Measurements from ENCODE around the gene LKAAEAR1.

Gene LKAAEAR1

GRCh38 chr20:64052987-64053840 lies 31.0 kb downstream of the LKAAEAR1 start:
- FAIRE-seq, result no peak
- DNase-seq (ENCODE audit: low spot score), result no peak

- no peak for FAIRE-seq
- no peak for DNase-seq (ENCODE audit: low spot score)
Observed at GRCh38 chr20:64052326-64052722, 31.9 kb downstream of the LKAAEAR1 start.

GRCh38 chr20:64051561-64052325 lies 32.5 kb downstream of the LKAAEAR1 start:
- DNase-seq (ENCODE audit: low spot score) (no peak), FAIRE-seq (no peak)

GRCh38 chr20:64051033-64051452 lies 33.2 kb downstream of the LKAAEAR1 start:
- FAIRE-seq, result no peak
- DNase-seq (ENCODE audit: low spot score), result no peak

GRCh38 chr20:64050261-64051032 lies 33.8 kb downstream of the LKAAEAR1 start:
- no peak for DNase-seq (ENCODE audit: low spot score)
- no peak for FAIRE-seq

- DNase-seq (ENCODE audit: low spot score) (no peak), FAIRE-seq (no peak)
Observed at GRCh38 chr20:64049878-64050260, 34.3 kb downstream of the LKAAEAR1 start.

GRCh38 chr20:64049060-64049877 lies 34.9 kb downstream of the LKAAEAR1 start, which contains the start of gene SOX18:
TSS of gene SOX18 (minus strand) at chr20:64049639. CDS start at chr20:64049516, 123 bp downstream.
- FAIRE-seq, result no peak
- no peak for DNase-seq (ENCODE audit: low spot score)

- DNase-seq (ENCODE audit: low spot score) (no peak), FAIRE-seq (no peak)
Observed at GRCh38 chr20:64048402-64049044, 35.7 kb downstream of the LKAAEAR1 start.

GRCh38 chr20:64047968-64048401 lies 36.2 kb downstream of the LKAAEAR1 start:
- DNase-seq (ENCODE audit: low spot score) (no peak), FAIRE-seq (no peak)

- DNase-seq (ENCODE audit: low spot score), result no peak
- FAIRE-seq, result no peak
Observed at GRCh38 chr20:64047046-64047389, 37.2 kb downstream of the LKAAEAR1 start.

- FAIRE-seq, result no peak
- no peak for DNase-seq (ENCODE audit: low spot score)
Observed at GRCh38 chr20:64045346-64046011, 38.7 kb downstream of the LKAAEAR1 start.

- FAIRE-seq (no peak), DNase-seq (ENCODE audit: low spot score) (peak; percentile 51)
Observed at GRCh38 chr20:64044484-64045247, 39.5 kb downstream of the LKAAEAR1 start.

- no peak for FAIRE-seq
- DNase-seq (ENCODE audit: low spot score), result no peak
Observed at GRCh38 chr20:64043768-64044167, 40.4 kb downstream of the LKAAEAR1 start.

- FAIRE-seq, result no peak
- DNase-seq (ENCODE audit: low spot score), result no peak
Observed at GRCh38 chr20:64042054-64042781, 42.0 kb downstream of the LKAAEAR1 start.

- FAIRE-seq, result no peak
- no peak for DNase-seq (ENCODE audit: low spot score)
Observed at GRCh38 chr20:64041781-64042053, 42.5 kb downstream of the LKAAEAR1 start.

GRCh38 chr20:64041040-64041780 lies 43.0 kb downstream of the LKAAEAR1 start:
- FAIRE-seq (no peak), DNase-seq (ENCODE audit: low spot score) (no peak)

GRCh38 chr20:64040231-64041039 lies 43.8 kb downstream of the LKAAEAR1 start:
- FAIRE-seq (no peak), DNase-seq (ENCODE audit: low spot score) (no peak)

All from RCC 7860 (cell line).